AG04450 (cell line): ENCODE data around the gene ATXN7L3B. TPM values are rescaled to one million over a fixed set of nuclear protein-coding genes. Genes with fewer than 3 reads are reported as not detected.

Experiments used
- CTCF ChIA-PET: fragments of 300-600, 350-600 bp; formaldehyde crosslinking; extraction: SDS; loops from one replicate; lab custom pipeline; 2022; ENCODE audit warnings: antibody characterized with exemption, inconsistent platforms; lab: Charles Lee
- POLR2A ChIA-PET: fragments of 350-600 bp; formaldehyde crosslinking; extraction: SDS; loops from one replicate; lab custom pipeline; 2021; ENCODE audit warnings: antibody characterized with exemption, inconsistent platforms; lab: Yijun Ruan, JAX
- DNase-seq: peaks from one replicate; pipeline ENCODE4 v3.0.0-alpha.2; 2011; ENCODE audit warnings: low read depth, low spot score
- H3K27ac ChIP-seq: one replicate; pipeline ENCODE4 v1.5.1; 2012; ENCODE audit warnings: low read depth, low read length, control low read depth
- H3K27me3 ChIP-seq: one replicate; pipeline ENCODE4 v1.6.0; 2012; ENCODE audit warnings: low read length; ENCODE audit not compliant: control insufficient read depth, insufficient read depth
- H3K4me3 ChIP-seq: 2 replicates; pipeline ENCODE4 v1.5.1; 2011; ENCODE audit warnings: mild to moderate bottlenecking, low read depth, low read length, control low read depth
- H3K9me3 ChIP-seq: 2 replicates; pipeline ENCODE4 v1.5.1; 2012; ENCODE audit warnings: low read length; ENCODE audit not compliant: control insufficient read depth, insufficient read depth
- polyA plus RNA-seq: library from polyadenylated mRNA; depleted of rRNA; stranded (reverse); fragments of >200 nt; gene quantifications from 2 replicates; pipeline ENCODE4 v1.2.3, GENCODE V29; 2011
- TF ChIP-seq, protein P1 (sequence below): IDR thresholded peaks from 2 replicates; pipeline ENCODE4 v1.5.1; 2011; ENCODE audit warnings: low read depth, low read length, control low read depth, inconsistent platforms

ATXN7L3B gene
- polyA plus RNA-seq, 1 experiment = 37.3 TPM

- CTCF ChIA-PET = no interaction called here
- H3K27me3 ChIP-seq = no peaks in the 10 kb centered on the region
- H3K27ac ChIP-seq = no peak overlapping the region
- DNase-seq = no peak
- POLR2A ChIA-PET = no interaction called here
- TF ChIP-seq, protein P1, sequence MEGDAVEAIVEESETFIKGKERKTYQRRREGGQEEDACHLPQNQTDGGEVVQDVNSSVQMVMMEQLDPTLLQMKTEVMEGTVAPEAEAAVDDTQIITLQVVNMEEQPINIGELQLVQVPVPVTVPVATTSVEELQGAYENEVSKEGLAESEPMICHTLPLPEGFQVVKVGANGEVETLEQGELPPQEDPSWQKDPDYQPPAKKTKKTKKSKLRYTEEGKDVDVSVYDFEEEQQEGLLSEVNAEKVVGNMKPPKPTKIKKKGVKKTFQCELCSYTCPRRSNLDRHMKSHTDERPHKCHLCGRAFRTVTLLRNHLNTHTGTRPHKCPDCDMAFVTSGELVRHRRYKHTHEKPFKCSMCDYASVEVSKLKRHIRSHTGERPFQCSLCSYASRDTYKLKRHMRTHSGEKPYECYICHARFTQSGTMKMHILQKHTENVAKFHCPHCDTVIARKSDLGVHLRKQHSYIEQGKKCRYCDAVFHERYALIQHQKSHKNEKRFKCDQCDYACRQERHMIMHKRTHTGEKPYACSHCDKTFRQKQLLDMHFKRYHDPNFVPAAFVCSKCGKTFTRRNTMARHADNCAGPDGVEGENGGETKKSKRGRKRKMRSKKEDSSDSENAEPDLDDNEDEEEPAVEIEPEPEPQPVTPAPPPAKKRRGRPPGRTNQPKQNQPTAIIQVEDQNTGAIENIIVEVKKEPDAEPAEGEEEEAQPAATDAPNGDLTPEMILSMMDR = no peak
- no peaks in the 10 kb centered on the region for H3K9me3 ChIP-seq
- H3K4me3 ChIP-seq = no peak overlapping the region
These were observed 11.1 kb upstream of the ATXN7L3B start for GRCh38 chr12:74526535-74526934.

DNA sequence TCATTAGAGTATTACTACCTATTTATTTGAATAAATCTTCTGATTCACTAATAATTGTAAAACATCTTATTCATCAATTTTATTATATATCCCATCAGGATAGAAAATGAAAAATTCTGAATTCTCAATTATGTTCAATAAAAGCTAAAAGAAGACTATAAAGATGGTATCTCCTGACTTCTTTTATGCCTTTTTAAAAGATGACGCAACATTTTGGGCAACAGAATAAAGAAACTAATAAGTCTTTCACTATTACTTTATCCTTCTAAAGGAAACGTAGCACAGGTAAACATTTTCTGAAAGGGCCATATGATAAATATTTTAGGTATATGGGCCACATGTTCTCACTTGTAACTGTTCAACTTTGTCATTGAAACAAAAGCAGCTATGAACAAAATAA is 10.1 kb upstream of the ATXN7L3B start:
- Histone ChIP-seq H3K4me3 (no peak overlapping the region), H3K9me3 (no peaks in the 10 kb centered on the region), H3K27me3 (no peaks in the 10 kb centered on the region), H3K27ac (no peak overlapping the region)
- TF ChIP-seq, protein P1 = no peak
- POLR2A ChIA-PET = no interaction called here
- no peak for DNase-seq
- CTCF ChIA-PET = no interaction called here

GRCh38 chr12:74530676-74531075 is 7.0 kb upstream of the ATXN7L3B start:
- ChIA-PET CTCF (no interaction called here), POLR2A (no interaction called here)
- Histone ChIP-seq H3K27me3 (no peaks in the 10 kb centered on the region), H3K4me3 (no peak overlapping the region), H3K9me3 (no peaks in the 10 kb centered on the region), H3K27ac (no peak overlapping the region)
- DNase-seq = no peak
- TF ChIP-seq, protein P1 = no peak

- Histone ChIP-seq H3K27me3 (no peaks in the 10 kb centered on the region), H3K9me3 (peaks cover 2% of the 10 kb centered on the region; the same call in 1 of the 2 replicates), H3K4me3 (no peak overlapping the region), H3K27ac (no peak overlapping the region)
- no peak for DNase-seq
- TF ChIP-seq, protein P1 = no peak
- ChIA-PET POLR2A (no interaction called here), CTCF (no interaction called here)
These were observed 2.1 kb upstream of the ATXN7L3B start for GRCh38 chr12:74535536-74535935.

DNA sequence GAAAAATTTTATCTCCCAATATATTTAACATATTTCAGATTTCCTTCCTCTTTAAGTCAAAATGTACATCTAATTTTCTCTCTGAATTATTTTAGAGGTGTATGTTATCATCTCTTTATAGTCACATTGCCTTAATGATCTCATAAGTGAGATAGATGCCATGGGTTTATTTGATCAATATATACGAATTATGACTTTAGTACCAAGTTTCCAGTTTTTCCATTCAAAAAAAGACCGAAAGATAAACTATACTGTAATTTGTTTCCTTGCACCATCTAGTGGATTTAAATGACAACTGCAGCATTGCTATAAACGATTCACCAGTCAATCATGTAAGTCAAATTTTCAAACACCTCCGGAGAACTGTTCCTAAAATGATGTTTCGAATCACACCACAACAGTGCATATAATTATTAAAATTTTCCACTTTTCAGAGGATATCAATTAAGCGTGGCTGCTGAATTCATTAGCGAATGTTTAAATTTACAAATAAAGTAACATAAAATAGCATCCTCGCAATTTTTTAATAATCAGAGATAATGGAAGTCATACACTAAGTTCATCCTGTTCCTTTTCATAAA is 419 bp upstream of the ATXN7L3B start:
- CTCF ChIA-PET = interaction anchor here (0.6 to 0.7 kb wide), 2 partner anchors 10 to 98 kb away, joined by 3 to 4 read pairs; no protein-coding TSS in a partner anchor
- peak; percentile 10 for DNase-seq
- Histone ChIP-seq H3K4me3 (peak overlapping the region; percentile 74), H3K27ac (peak overlapping the region; percentile 95), H3K27me3 (no peaks in the 10 kb centered on the region), H3K9me3 (peaks cover 2% of the 10 kb centered on the region; the same call in 1 of the 2 replicates)
- POLR2A ChIA-PET = no interaction called here
- TF ChIP-seq, protein P1 = peak; percentile 65
